ENCODE measurements around the gene VPS4B.

VPS4B gene

DNA sequence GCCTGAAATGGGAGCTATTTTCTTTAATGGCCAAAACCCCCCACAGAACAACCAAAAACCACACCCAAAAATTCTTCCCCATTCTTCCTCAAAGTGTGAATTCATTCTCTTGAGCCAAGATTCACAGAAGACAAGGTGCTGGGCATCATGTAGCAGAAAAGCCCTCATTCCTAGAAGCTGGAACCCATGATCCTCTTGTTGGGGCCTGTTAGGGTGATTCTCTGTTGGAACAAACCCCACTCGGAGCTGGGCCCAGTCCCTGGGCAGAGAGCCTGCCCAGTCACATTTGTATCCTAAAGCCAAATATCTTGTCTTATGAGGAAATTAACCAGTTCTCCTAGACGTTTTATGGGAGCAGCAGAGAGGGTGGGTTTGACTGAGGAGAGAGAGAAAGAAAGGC, 22.8 kb upstream of the VPS4B start:
- no peak for TF ChIP-seq POLR2A (IDR thresholded peaks at IDR 0.05; ENCODE audit: low read length)
- TF ChIP-seq GATA1 (IDR thresholded peaks at IDR 0.05; ENCODE audit: low read depth, low read length) = no peak
- no peak for DNase-seq

DNA sequence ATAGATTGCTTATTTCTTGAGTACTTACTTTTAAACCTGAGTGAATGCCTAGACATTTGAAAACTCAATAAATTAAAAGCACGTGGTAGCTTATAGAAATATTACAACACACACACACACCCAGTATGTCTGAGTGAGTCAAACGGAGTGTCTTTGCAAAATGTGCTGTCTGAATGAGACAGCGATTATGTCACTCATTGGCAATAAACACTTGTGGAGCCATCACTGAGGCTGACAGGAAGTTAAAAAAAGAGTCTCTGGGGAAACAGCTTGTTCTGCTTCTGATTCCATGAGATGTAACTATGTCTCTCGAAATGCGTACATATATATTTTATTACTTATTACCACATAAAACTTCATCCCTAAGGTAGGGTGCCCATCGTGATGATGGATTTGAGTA, 22.3 kb upstream of the VPS4B start:
- peak in 1 of 2 experiments; percentile 40 for DNase-seq
- TF ChIP-seq POLR2A (IDR thresholded peaks at IDR 0.05; ENCODE audit: low read length) (no peak), GATA1 (IDR thresholded peaks at IDR 0.05; ENCODE audit: low read depth, low read length) (no peak)

GRCh38 chr18:63443829-63444228, 21.6 kb upstream of the VPS4B start:
- TF ChIP-seq GATA1 (IDR thresholded peaks at IDR 0.05; ENCODE audit: low read depth, low read length) = no peak
- no peak for TF ChIP-seq POLR2A (IDR thresholded peaks at IDR 0.05; ENCODE audit: low read length)
- no peak for DNase-seq

- no peak for TF ChIP-seq POLR2A (IDR thresholded peaks at IDR 0.05; ENCODE audit: low read length)
- no peak for TF ChIP-seq GATA1 (IDR thresholded peaks at IDR 0.05; ENCODE audit: low read depth, low read length)
- DNase-seq = no peak
Measured at GRCh38 chr18:63440881-63441280, 18.6 kb upstream of the VPS4B start.

DNA sequence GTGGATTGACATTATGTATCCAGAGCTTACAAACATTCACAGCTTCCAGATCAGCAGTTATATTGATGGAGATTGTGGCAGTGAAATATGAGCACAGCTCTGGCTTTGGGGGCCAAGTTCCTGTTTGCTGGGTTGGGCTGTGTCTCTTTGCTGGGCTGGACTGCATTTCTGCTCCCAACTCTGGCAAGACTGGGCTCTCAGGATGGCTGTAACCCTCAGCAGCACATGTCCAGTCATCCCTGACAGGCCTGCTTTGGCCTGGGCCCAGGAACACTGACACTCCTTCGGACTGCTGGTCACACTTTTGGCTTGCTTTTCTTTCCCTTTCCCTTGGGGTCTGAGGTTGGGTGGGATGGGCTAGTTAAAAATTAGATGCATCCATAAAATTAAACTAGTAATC, 17.9 kb upstream of the VPS4B start:
- DNase-seq = no peak
- TF ChIP-seq POLR2A (IDR thresholded peaks at IDR 0.05; ENCODE audit: low read length) (no peak), GATA1 (IDR thresholded peaks at IDR 0.05; ENCODE audit: low read depth, low read length) (no peak)

- DNase-seq = peak; percentile 75 to 86
- no peak for TF ChIP-seq GATA1 (IDR thresholded peaks at IDR 0.05; ENCODE audit: low read depth, low read length)
- no peak for TF ChIP-seq POLR2A (IDR thresholded peaks at IDR 0.05; ENCODE audit: low read length)
Measured at GRCh38 chr18:63439334-63439733, 17.1 kb upstream of the VPS4B start.

- TF ChIP-seq POLR2A (IDR thresholded peaks at IDR 0.05; ENCODE audit: low read length) = no peak
- no peak for TF ChIP-seq GATA1 (IDR thresholded peaks at IDR 0.05; ENCODE audit: low read depth, low read length)
- no peak for DNase-seq
Measured at GRCh38 chr18:63438181-63438580, 15.9 kb upstream of the VPS4B start.

GRCh38 chr18:63433334-63433866, 11.1 kb upstream of the VPS4B start:
- TF ChIP-seq GATA1 (IDR thresholded peaks at IDR 0.05; ENCODE audit: low read depth, low read length) (no peak), POLR2A (IDR thresholded peaks at IDR 0.05; ENCODE audit: low read length) (no peak)
- no peak for DNase-seq

DNA sequence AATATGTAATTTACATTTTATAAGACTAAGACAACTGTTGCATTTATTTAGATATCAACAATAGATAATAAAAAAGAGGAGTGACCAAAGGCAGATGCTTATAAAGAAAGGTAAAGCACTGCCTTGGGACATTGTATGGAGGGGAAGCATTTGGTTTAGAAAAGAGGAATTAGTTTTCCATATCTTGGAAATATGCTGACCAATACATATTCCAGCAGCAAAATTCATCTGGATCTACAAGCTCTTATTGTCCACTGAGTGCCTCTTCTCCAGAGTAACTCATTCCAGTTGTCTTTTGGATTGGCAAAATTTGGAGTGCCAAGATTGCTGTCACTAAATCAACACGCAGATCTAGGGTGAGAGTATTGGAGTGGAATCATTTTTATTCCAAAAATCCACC, 8.9 kb upstream of the VPS4B start:
- DNase-seq = no peak
- TF ChIP-seq GATA1 (IDR thresholded peaks at IDR 0.05; ENCODE audit: low read depth, low read length) = no peak
- TF ChIP-seq POLR2A (IDR thresholded peaks at IDR 0.05; ENCODE audit: low read length) = no peak

GRCh38 chr18:63430526-63430925, 8.2 kb upstream of the VPS4B start:
- TF ChIP-seq POLR2A (IDR thresholded peaks at IDR 0.05; ENCODE audit: low read length) (no peak), GATA1 (IDR thresholded peaks at IDR 0.05; ENCODE audit: low read depth, low read length) (no peak)
- DNase-seq = no peak

DNA sequence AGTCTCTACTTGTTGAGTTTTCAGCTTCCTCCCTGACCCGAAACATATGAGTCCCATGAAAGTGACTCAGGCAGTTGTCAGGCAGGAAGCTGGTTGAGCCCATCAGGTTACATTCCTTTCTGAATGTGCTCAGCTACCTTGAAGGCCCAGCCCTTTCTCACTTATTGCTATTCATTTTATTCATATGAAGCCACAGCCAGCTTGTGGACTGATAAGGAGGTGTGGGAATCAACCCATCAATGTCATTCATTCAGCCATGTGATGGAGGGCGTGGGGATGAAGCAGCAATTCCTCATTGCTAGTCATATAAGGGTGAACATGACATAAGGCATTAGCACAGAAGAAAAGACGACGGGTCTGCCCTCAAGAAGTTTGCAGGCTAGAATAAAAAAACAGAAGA, 5.3 kb upstream of the VPS4B start:
- DNase-seq = peak; percentile 91 to 92
- no peak for TF ChIP-seq GATA1 (IDR thresholded peaks at IDR 0.05; ENCODE audit: low read depth, low read length)
- peak; percentile 5 for TF ChIP-seq POLR2A (IDR thresholded peaks at IDR 0.05; ENCODE audit: low read length)

GRCh38 chr18:63422864-63423304, 608 bp upstream of the VPS4B start:
- no peak for TF ChIP-seq GATA1 (IDR thresholded peaks at IDR 0.05; ENCODE audit: low read depth, low read length)
- no peak for TF ChIP-seq POLR2A (IDR thresholded peaks at IDR 0.05; ENCODE audit: low read length)
- no peak for DNase-seq

DNA sequence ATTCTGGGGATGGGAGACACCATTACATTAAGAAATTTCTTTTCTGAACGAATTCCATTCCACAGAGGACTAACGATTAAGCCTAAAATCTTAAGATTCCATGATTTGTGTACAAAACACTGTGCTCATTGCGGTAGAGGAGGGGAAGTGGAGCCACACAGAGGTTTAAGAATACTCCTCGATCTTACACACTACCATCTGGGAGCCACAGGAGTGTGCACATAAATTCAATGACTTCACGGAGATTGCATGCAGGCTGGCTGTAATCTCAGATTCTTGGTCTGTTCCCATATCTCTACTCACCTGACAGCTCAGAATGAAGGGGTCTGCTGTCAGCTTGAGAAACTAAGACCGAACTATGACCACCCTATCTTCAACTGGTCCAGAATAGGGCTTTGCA, 762 bp downstream of the VPS4B start:
- DNase-seq = peak; percentile 47 to 65

DNA sequence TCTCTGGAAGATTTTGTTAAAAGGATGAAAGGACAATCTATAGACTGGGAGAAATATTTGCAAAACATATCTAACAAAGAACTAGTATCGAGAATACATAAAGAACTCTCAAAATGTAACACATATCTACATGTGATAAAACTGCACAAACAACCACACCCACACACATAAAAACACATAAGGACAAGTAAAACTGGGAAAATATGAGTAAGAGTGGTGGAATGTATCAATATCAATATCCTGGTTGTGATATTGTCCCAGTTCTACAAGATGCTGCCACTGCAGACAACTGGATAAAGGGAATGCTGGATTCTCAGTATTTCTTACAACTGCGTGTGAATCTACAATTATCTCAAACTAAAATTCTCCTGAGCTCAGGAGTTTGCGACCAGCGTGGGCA, 9.3 kb downstream of the VPS4B start:
- TF ChIP-seq POLR2A (IDR thresholded peaks at IDR 0.05; ENCODE audit: low read length) = no peak
- no peak for TF ChIP-seq GATA1 (IDR thresholded peaks at IDR 0.05; ENCODE audit: low read depth, low read length)
- no peak for DNase-seq

More for the DNA sequence above, 762 bp downstream of the VPS4B start:
- no peak for TF ChIP-seq POLR2A (IDR thresholded peaks at IDR 0.05; ENCODE audit: low read length)
- TF ChIP-seq GATA1 (IDR thresholded peaks at IDR 0.05; ENCODE audit: low read depth, low read length) = no peak

DNA sequence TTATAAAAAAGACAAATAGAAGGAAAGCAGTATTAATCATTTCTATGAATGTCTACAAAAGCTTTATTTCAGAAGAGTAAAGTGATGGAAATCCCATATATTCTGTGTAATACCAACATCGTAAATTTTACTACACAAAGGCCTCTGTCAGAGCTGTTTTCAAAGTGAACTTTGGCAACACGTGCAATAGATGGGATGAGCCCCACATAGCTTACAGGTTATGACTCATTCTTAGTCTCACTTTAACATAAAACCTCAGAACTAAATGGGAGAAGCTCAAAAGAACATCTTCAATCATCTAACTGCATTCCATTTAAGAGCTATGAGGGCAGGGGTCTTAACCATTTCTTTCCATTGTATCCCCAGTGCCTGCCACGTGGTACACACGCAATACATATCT, 11.5 kb downstream of the VPS4B start:
- TF ChIP-seq GATA1 (IDR thresholded peaks at IDR 0.05; ENCODE audit: low read depth, low read length) = no peak
- no peak for TF ChIP-seq POLR2A (IDR thresholded peaks at IDR 0.05; ENCODE audit: low read length)
- peak in 1 of 2 experiments; percentile 17 for DNase-seq

DNA sequence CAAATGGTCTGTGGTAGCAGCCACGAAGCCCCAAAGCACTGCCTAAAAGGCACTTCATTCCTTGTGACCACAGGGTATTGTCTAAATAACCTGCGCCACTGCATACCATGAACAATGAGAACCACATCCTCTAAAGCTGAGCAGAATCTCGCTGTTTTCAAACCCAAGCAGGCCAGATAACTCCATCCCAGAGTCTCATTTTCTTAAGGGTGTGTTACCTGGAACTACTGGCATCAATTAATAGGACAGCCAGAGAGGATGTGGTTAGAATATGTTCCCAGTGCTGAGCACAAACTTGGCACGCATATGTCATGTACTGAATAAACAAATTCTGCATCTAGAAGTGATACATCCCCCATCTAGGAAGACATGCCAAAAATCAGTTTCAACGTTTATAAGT, 13.0 kb downstream of the VPS4B start:
- TF ChIP-seq GATA1 (IDR thresholded peaks at IDR 0.05; ENCODE audit: low read depth, low read length) = no peak
- TF ChIP-seq POLR2A (IDR thresholded peaks at IDR 0.05; ENCODE audit: low read length) = no peak
- no peak for DNase-seq

Measured in erythroblast (primary cell).